NT2/D1 (cell line): Measurements from ENCODE around the gene LRRC8E.

Experiments
- YY1 ChIP-seq: IDR thresholded peaks from 2 replicates; pipeline ENCODE4 v1.6.1; 2011; ENCODE audit not compliant: insufficient read length, insufficient read depth
- ZNF274 ChIP-seq: IDR thresholded peaks from 2 replicates; pipeline ENCODE4 v1.6.1; 2011; ENCODE audit warnings: mild to moderate bottlenecking, low read depth, low read length

- TF ChIP-seq YY1 (no peak), ZNF274 (no peak)
These were observed 9.0 kb downstream of the LRRC8E start for GRCh38 chr19:7897292-7897691.
